ENCODE results near the gene RMDN2.

Gene RMDN2

DNA sequence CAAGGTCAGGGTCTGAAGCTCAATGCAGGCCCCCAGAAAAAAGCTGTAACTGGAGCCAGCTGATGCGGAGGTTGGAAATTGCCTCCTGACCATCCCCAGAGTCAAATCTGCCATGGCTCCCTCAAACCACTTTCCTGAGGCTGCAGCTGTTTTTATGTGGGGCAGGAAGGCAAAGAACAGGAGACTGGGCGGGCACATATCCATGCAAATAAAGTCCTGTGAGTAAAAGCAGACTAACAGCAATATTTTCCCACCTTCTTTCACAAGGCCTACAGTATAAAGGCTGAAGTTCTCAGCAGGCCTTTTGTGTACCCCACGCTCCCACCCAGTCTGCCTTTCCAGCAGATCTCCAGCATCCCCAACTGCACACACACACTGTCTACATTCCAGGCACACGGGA lies 103.7 kb downstream of the RMDN2 start:
- TF ChIP-seq MYC (IDR thresholded peaks at IDR 0.05; ENCODE audit: low read depth, low read length) (no peak), POLR2A (IDR thresholded peaks at IDR 0.05; ENCODE audit: extremely low read depth, insufficient read length) (no peak)
- TF ChIP-seq, protein P1, sequence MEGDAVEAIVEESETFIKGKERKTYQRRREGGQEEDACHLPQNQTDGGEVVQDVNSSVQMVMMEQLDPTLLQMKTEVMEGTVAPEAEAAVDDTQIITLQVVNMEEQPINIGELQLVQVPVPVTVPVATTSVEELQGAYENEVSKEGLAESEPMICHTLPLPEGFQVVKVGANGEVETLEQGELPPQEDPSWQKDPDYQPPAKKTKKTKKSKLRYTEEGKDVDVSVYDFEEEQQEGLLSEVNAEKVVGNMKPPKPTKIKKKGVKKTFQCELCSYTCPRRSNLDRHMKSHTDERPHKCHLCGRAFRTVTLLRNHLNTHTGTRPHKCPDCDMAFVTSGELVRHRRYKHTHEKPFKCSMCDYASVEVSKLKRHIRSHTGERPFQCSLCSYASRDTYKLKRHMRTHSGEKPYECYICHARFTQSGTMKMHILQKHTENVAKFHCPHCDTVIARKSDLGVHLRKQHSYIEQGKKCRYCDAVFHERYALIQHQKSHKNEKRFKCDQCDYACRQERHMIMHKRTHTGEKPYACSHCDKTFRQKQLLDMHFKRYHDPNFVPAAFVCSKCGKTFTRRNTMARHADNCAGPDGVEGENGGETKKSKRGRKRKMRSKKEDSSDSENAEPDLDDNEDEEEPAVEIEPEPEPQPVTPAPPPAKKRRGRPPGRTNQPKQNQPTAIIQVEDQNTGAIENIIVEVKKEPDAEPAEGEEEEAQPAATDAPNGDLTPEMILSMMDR (IDR thresholded peaks at IDR 0.05; ENCODE audit: low read depth, low read length): no peak
- TF ChIP-seq, protein P2, sequence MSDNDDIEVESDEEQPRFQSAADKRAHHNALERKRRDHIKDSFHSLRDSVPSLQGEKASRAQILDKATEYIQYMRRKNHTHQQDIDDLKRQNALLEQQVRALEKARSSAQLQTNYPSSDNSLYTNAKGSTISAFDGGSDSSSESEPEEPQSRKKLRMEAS (IDR thresholded peaks at IDR 0.05; ENCODE audit: low read depth, low read length): no peak
- DNase-seq (ENCODE audit: low read depth): no peak
- no peak overlapping the region for H3K4me3 ChIP-seq (ENCODE audit: low read depth, low read length)

DNA sequence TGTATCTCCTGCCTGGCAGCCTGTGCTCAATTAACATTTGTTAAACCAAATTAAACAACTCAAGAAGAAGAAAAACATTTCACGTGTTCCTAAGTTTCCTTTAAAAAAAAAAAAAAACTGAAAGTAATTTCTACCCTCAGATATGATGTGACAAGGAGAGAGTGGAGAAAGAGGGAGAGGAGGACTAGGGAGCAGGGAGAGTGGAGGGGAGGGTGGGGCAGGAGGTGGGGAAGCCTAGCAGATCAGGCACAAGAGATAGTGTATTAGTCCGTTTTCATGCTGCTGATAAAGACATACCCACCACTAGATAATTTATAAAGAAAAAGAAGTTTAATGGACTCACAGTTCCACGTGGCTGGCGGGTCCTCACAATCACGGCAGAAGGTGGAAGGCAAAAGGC lies 104.4 kb downstream of the RMDN2 start:
- no peak for TF ChIP-seq POLR2A (IDR thresholded peaks at IDR 0.05; ENCODE audit: extremely low read depth, insufficient read length)
- TF ChIP-seq, protein P1 (IDR thresholded peaks at IDR 0.05; ENCODE audit: low read depth, low read length): no peak
- TF ChIP-seq MYC (IDR thresholded peaks at IDR 0.05; ENCODE audit: low read depth, low read length): no peak
- TF ChIP-seq, protein P2 (IDR thresholded peaks at IDR 0.05; ENCODE audit: low read depth, low read length): no peak

DNA sequence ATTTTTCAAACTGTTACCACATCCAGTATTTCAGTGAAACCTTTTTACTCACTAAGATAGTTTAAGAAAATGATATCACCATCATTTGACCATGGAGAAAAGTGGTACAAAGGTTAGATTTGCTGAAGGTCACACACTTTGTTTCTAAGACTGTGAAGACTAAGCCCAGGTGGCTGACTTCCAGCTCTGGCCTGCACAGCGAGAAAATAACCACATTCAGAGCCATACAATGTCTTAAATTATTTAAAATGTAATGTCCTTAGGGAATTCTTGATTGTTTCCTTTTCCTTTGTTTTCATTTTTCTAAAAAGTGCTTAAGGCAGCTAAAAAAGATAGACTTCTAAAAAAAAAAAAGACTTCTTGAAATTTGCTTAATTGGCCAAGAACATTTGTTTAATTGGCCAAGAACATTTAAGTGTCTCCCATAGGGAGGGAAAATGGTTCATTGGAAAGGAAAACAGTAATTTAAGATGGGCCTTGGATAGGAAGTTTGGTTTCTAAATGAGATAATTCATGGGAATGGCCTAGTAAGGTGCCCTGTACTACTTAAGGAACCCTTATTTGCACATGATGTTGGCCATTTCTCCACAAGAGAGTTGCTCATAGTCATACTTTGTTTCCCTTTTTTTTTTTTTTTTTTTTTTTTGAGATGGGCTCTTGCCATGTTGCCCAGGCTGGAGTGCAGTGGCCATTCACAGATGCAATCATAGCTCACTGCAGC lies 105.7 kb downstream of the RMDN2 start:
- no peak for DNase-seq (ENCODE audit: low read depth)
- TF ChIP-seq POLR2A (IDR thresholded peaks at IDR 0.05; ENCODE audit: extremely low read depth, insufficient read length) (no peak), MYC (IDR thresholded peaks at IDR 0.05; ENCODE audit: low read depth, low read length) (no peak)
- TF ChIP-seq, protein P2 (IDR thresholded peaks at IDR 0.05; ENCODE audit: low read depth, low read length): no peak
- TF ChIP-seq, protein P1 (IDR thresholded peaks at IDR 0.05; ENCODE audit: low read depth, low read length): no peak
- H3K4me3 ChIP-seq (ENCODE audit: low read depth, low read length): no peak overlapping the region

More for the DNA sequence above, 104.4 kb downstream of the RMDN2 start:
- no peak for DNase-seq (ENCODE audit: low read depth)
- H3K4me3 ChIP-seq (ENCODE audit: low read depth, low read length): no peak overlapping the region

DNA sequence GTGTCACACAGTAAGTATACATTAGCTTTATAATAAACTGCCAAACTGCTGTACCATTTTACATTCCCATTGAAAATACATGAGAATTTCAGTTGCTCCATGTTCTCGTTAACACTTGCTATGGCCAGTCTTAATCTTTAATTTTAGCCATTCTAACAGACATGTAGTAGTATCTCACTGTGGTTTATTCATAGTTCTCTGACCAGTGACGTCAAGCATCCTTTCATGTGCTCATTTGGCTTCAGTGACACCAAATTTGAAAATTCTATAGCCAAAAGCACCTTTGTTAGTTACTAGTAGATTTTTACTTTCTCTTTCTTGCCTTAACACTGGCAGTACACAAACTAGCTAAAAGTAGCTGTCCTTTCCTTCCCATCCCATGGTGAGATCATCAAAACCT lies 107.9 kb downstream of the RMDN2 start:
- TF ChIP-seq, protein P2 (IDR thresholded peaks at IDR 0.05; ENCODE audit: low read depth, low read length): no peak
- TF ChIP-seq MYC (IDR thresholded peaks at IDR 0.05; ENCODE audit: low read depth, low read length) (no peak), POLR2A (IDR thresholded peaks at IDR 0.05; ENCODE audit: extremely low read depth, insufficient read length) (no peak)
- TF ChIP-seq, protein P1 (IDR thresholded peaks at IDR 0.05; ENCODE audit: low read depth, low read length): no peak
- no peak overlapping the region for H3K4me3 ChIP-seq (ENCODE audit: low read depth, low read length)
- DNase-seq (ENCODE audit: low read depth): no peak

DNA sequence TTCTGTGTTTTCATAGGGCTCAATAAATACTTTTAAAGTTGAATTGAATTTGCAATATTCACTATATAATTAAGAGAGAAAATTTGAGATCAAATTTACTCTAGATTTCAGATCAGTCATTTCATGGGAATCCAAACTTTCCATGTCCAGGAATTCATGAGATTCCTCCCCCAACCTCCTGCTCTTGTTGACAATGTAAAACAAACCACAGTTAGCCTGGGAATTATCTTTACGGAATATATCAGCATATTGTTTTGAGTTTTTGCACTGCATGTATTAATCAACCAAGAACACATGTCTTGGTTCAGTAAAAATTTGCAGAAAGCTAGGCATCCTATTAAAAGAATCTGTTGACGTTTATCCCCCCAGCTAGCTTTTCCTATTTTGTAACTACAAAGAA lies 108.6 kb downstream of the RMDN2 start:
- DNase-seq (ENCODE audit: low read depth): no peak
- no peak for TF ChIP-seq POLR2A (IDR thresholded peaks at IDR 0.05; ENCODE audit: extremely low read depth, insufficient read length)
- TF ChIP-seq MYC (IDR thresholded peaks at IDR 0.05; ENCODE audit: low read depth, low read length): no peak
- TF ChIP-seq, protein P1 (IDR thresholded peaks at IDR 0.05; ENCODE audit: low read depth, low read length): no peak
- TF ChIP-seq, protein P2 (IDR thresholded peaks at IDR 0.05; ENCODE audit: low read depth, low read length): no peak

More for the DNA sequence above, 108.6 kb downstream of the RMDN2 start:
- H3K4me3 ChIP-seq (ENCODE audit: low read depth, low read length): no peak overlapping the region

Data from NB4 (cell line).